ENCODE measurements around the gene CEP112. TPM values are rescaled to one million over a fixed set of nuclear protein-coding genes. Genes with fewer than 3 reads are reported as not detected.

Gene CEP112
- total RNA-seq, 1 experiment from 2014 or later: 5.4 TPM

GRCh38 chr17:66187718-66188117 lies 4.2 kb downstream of the CEP112 start:
- Mint-ChIP-seq H3K27ac (ENCODE audit: unreplicated experiment) (no peak overlapping the region), H3K36me3 (ENCODE audit: insufficient read depth, unreplicated experiment) (peaks cover 18% of the 10 kb centered on the region), H3K9me3 (ENCODE audit: low read depth, unreplicated experiment) (no peaks in the 10 kb centered on the region), H3K4me3 (ENCODE audit: low read depth, unreplicated experiment) (no peak overlapping the region), H3K27me3 (ENCODE audit: unreplicated experiment) (no peaks in the 10 kb centered on the region), H3K4me1 (ENCODE audit: low read depth, unreplicated experiment) (peaks cover 7% of the 10 kb centered on the region)
- CTCF ChIA-PET: no interaction called here
- no peak for TF ChIP-seq CTCF (IDR thresholded peaks at IDR 0.05; ENCODE audit: unreplicated experiment)
- intact Hi-C loops (cut with micrococcal nuclease; ENCODE audit: unreplicated experiment): no loop called here
- no TSS peak for BruUV-seq (replicated peaks)
- no peak for DNase-seq

- no TSS peak for BruUV-seq (replicated peaks)
- Mint-ChIP-seq H3K4me1 (ENCODE audit: low read depth, unreplicated experiment) (peaks cover 2% of the 10 kb centered on the region), H3K9me3 (ENCODE audit: low read depth, unreplicated experiment) (no peaks in the 10 kb centered on the region), H3K4me3 (ENCODE audit: low read depth, unreplicated experiment) (no peak overlapping the region), H3K27ac (ENCODE audit: unreplicated experiment) (no peak overlapping the region), H3K36me3 (ENCODE audit: insufficient read depth, unreplicated experiment) (peaks cover 1% of the 10 kb centered on the region), H3K27me3 (ENCODE audit: unreplicated experiment) (no peaks in the 10 kb centered on the region)
- TF ChIP-seq CTCF (IDR thresholded peaks at IDR 0.05; ENCODE audit: unreplicated experiment): no peak
- DNase-seq: no peak
- CTCF ChIA-PET: no interaction called here
- intact Hi-C loops (cut with micrococcal nuclease; ENCODE audit: unreplicated experiment): no loop called here
Observed at GRCh38 chr17:66185862-66186261, 6.1 kb downstream of the CEP112 start.

- Mint-ChIP-seq H3K9me3 (ENCODE audit: low read depth, unreplicated experiment) (no peaks in the 10 kb centered on the region), H3K4me3 (ENCODE audit: low read depth, unreplicated experiment) (no peak overlapping the region), H3K27me3 (ENCODE audit: unreplicated experiment) (no peaks in the 10 kb centered on the region), H3K36me3 (ENCODE audit: insufficient read depth, unreplicated experiment) (no peaks in the 10 kb centered on the region), H3K4me1 (ENCODE audit: low read depth, unreplicated experiment) (no peaks in the 10 kb centered on the region), H3K27ac (ENCODE audit: unreplicated experiment) (no peak overlapping the region)
- intact Hi-C loops (cut with micrococcal nuclease; ENCODE audit: unreplicated experiment): no loop called here
- no peak for DNase-seq
- CTCF ChIA-PET: no interaction called here
- no TSS peak for BruUV-seq (replicated peaks)
- TF ChIP-seq CTCF (IDR thresholded peaks at IDR 0.05; ENCODE audit: unreplicated experiment): no peak
Observed at GRCh38 chr17:66184392-66184791, 7.5 kb downstream of the CEP112 start.

GRCh38 chr17:66183529-66183928 lies 8.4 kb downstream of the CEP112 start:
- Mint-ChIP-seq H3K27me3 (ENCODE audit: unreplicated experiment) (no peaks in the 10 kb centered on the region), H3K36me3 (ENCODE audit: insufficient read depth, unreplicated experiment) (no peaks in the 10 kb centered on the region), H3K27ac (ENCODE audit: unreplicated experiment) (no peak overlapping the region), H3K4me1 (ENCODE audit: low read depth, unreplicated experiment) (no peaks in the 10 kb centered on the region), H3K4me3 (ENCODE audit: low read depth, unreplicated experiment) (no peak overlapping the region), H3K9me3 (ENCODE audit: low read depth, unreplicated experiment) (no peaks in the 10 kb centered on the region)
- DNase-seq: no peak
- TF ChIP-seq CTCF (IDR thresholded peaks at IDR 0.05; ENCODE audit: unreplicated experiment): no peak
- intact Hi-C loops (cut with micrococcal nuclease; ENCODE audit: unreplicated experiment): no loop called here
- CTCF ChIA-PET: no interaction called here
- no TSS peak for BruUV-seq (replicated peaks)

GRCh38 chr17:66178642-66179041 lies 13.3 kb downstream of the CEP112 start:
- DNase-seq: no peak
- H3K27me3 Mint-ChIP-seq (ENCODE audit: unreplicated experiment): no peaks in the 10 kb centered on the region
- H3K36me3 Mint-ChIP-seq (ENCODE audit: insufficient read depth, unreplicated experiment): no peaks in the 10 kb centered on the region
- H3K27ac Mint-ChIP-seq (ENCODE audit: unreplicated experiment): no peak overlapping the region
- H3K4me3 Mint-ChIP-seq (ENCODE audit: low read depth, unreplicated experiment): no peak overlapping the region
- no peaks in the 10 kb centered on the region for H3K4me1 Mint-ChIP-seq (ENCODE audit: low read depth, unreplicated experiment)
- no peaks in the 10 kb centered on the region for H3K9me3 Mint-ChIP-seq (ENCODE audit: low read depth, unreplicated experiment)
- TF ChIP-seq CTCF (IDR thresholded peaks at IDR 0.05; ENCODE audit: unreplicated experiment): no peak
- no TSS peak for BruUV-seq (replicated peaks)
- CTCF ChIA-PET: no interaction called here
- intact Hi-C loops (cut with micrococcal nuclease; ENCODE audit: unreplicated experiment): no loop called here

All from Calu3 (cell line).